ENCODE measurements around the gene SMIM24. TPM values are rescaled to one million over a fixed set of nuclear protein-coding genes. Genes with fewer than 3 reads are reported as not detected.

Gene SMIM24
- total and polyA plus RNA-seq, 9 of the 15 experiments (the other 6 are each of a cell fraction or from before 2014, with no cell fraction given), result 0.45 to 12.3 (median 1.4) TPM; not detected in 1

- TF ChIP-seq ZNF232 (CRISPR knock-in tag; IDR thresholded peaks at IDR 0.05) (no peak), PML (IDR thresholded peaks at IDR 0.05; ENCODE audit: low read length) (peak; percentile 24; the same call in 1 of the 2 replicates), ASH1L (IDR thresholded peaks at IDR 0.05; ENCODE audit: borderline replicate concordance, low read depth, partially characterized antibody) (peak; percentile 89), E2F3 (CRISPR knock-in tag; IDR thresholded peaks at IDR 0.05) (0 out of 2 replicates have a peak, but pooled peaks have one; percentile 56), FOXK2 (conservative IDR thresholded peaks at IDR 0.05 in 1 of 2, IDR thresholded peaks at IDR 0.05 in 1 of 2; ENCODE audit: low read depth in 2 of 2) (peak in 1 of 2 experiments; percentile 100; a peak in 3 of 4 replicates), L3MBTL2 (IDR thresholded peaks at IDR 0.05) (peak; percentile 84), C11orf30 (IDR thresholded peaks at IDR 0.05; ENCODE audit: low read depth) (peak; percentile 99), ZNF280A (IDR thresholded peaks at IDR 0.05; ENCODE audit: low read depth, partially characterized antibody) (no peak), SUPT5H (IDR thresholded peaks at IDR 0.05) (peak; percentile 85), SIN3A (IDR thresholded peaks at IDR 0.05; ENCODE audit: borderline replicate concordance in 2 of 2, control insufficient read depth in 1 of 2, low read depth in 2 of 2, low read length in 2 of 2) (peak; percentile 34 to 95; a peak in 2 of 4 replicates), ZBTB43 (CRISPR knock-in tag; IDR thresholded peaks at IDR 0.05) (0 out of 2 replicates have a peak, but pooled peaks have one; percentile 85), RERE (CRISPR knock-in tag; IDR thresholded peaks at IDR 0.05; ENCODE audit: borderline replicate concordance) (0 out of 2 replicates have a peak, but pooled peaks have one; percentile 22), RFX7 (CRISPR knock-in tag; IDR thresholded peaks at IDR 0.05) (no peak), BHLHE40 (IDR thresholded peaks at IDR 0.05; ENCODE audit: low read length) (peak; percentile 97), ZNF79 (CRISPR knock-in tag; IDR thresholded peaks at IDR 0.05; ENCODE audit: low read depth) (no peak)
- TF ChIP-seq, protein P1, sequence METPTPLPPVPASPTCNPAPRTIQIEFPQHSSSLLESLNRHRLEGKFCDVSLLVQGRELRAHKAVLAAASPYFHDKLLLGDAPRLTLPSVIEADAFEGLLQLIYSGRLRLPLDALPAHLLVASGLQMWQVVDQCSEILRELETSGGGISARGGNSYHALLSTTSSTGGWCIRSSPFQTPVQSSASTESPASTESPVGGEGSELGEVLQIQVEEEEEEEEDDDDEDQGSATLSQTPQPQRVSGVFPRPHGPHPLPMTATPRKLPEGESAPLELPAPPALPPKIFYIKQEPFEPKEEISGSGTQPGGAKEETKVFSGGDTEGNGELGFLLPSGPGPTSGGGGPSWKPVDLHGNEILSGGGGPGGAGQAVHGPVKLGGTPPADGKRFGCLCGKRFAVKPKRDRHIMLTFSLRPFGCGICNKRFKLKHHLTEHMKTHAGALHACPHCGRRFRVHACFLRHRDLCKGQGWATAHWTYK (CRISPR knock-in tag; IDR thresholded peaks at IDR 0.05), result peak; percentile 46; the same call in 1 of the 2 replicates
- TF ChIP-seq, protein P2, sequence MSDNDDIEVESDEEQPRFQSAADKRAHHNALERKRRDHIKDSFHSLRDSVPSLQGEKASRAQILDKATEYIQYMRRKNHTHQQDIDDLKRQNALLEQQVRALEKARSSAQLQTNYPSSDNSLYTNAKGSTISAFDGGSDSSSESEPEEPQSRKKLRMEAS (CRISPR knock-in tag; IDR thresholded peaks at IDR 0.05), result peak; percentile 96
Measured at GRCh38 chr19:3500429-3501101, 20.2 kb upstream of the SMIM24 start, which contains the start of gene DOHH (continued).
